OCI-LY7 (cell line): ENCODE results near the gene CBX8. TPM values are rescaled to one million over a fixed set of nuclear protein-coding genes. Genes with fewer than 3 reads are reported as not detected.

Experiments used
- BruUV-seq: library from RNA; stranded (reverse); fragments of 400-500 nt; replicated peaks from 2 replicates; lab custom pipeline; 2021; lab: Mats Ljungman, UMichigan
- CTCF ChIA-PET: fragments of 300-600 bp; sonication (Branson Sonifier 250); formaldehyde crosslinking; loops from one replicate; lab custom pipeline; 2022; ENCODE audit warnings: antibody characterized with exemption; ENCODE audit not compliant: unreplicated experiment; lab: Charles Lee
- POLR2A ChIA-PET: fragments of 300-600 bp; sonication (Branson Sonifier 250); formaldehyde crosslinking; loops from one replicate; lab custom pipeline; 2022; ENCODE audit warnings: antibody characterized with exemption; lab: Charles Lee
- DNase-seq: peaks from one replicate; pipeline ENCODE4 v3.0.0-alpha.2; 2015; ENCODE audit warnings: low spot score
- H2AFZ ChIP-seq: fragments of 200-600 bp; sonication (generic), shearing (Covaris generic); 2 replicates; pipeline ENCODE4 v1.6.1; 2014; ENCODE audit warnings: mild to moderate bottlenecking, antibody characterized with exemption, low read length, moderate library complexity
- H3K27ac ChIP-seq: fragments of 200-600 bp; sonication (generic); 2 replicates; pipeline ENCODE4 v1.5.1; 2014; ENCODE audit warnings: mixed run types, low read depth, mild to moderate bottlenecking, moderate library complexity, low read length, inconsistent platforms; ENCODE audit not compliant: poor library complexity, severe bottlenecking
- H3K36me3 ChIP-seq: fragments of 200-600 bp; sonication (generic); 2 replicates; pipeline ENCODE4 v1.6.1; 2014; ENCODE audit warnings: mild to moderate bottlenecking, antibody characterized with exemption, low read length, moderate library complexity, mixed read lengths; ENCODE audit not compliant: insufficient read depth
- H3K4me1 ChIP-seq: fragments of 200-600 bp; sonication (generic); 2 replicates; pipeline ENCODE4 v1.5.1; 2014; ENCODE audit warnings: mild to moderate bottlenecking, low read length; ENCODE audit not compliant: insufficient read depth, poor library complexity, severe bottlenecking
- H3K4me2 ChIP-seq: fragments of 200-600 bp; sonication (generic); 2 replicates; pipeline ENCODE4 v1.6.1; 2014; ENCODE audit warnings: mild to moderate bottlenecking, low read length
- H3K4me3 ChIP-seq: fragments of 200-600 bp; sonication (generic); 2 replicates; pipeline ENCODE4 v1.5.1; 2014; ENCODE audit warnings: mild to moderate bottlenecking, low read depth, low read length; ENCODE audit not compliant: poor library complexity, severe bottlenecking
- H3K79me2 ChIP-seq: fragments of 200-600 bp; sonication (generic); 2 replicates; pipeline ENCODE4 v1.6.1; 2016; ENCODE audit warnings: low read depth, mild to moderate bottlenecking, low read length, moderate library complexity, mixed read lengths; ENCODE audit not compliant: insufficient read depth
- H3K9me2 ChIP-seq: fragments of 200-600 bp; sonication (generic); 2 replicates; pipeline ENCODE4 v1.6.1; 2016; ENCODE audit warnings: mild to moderate bottlenecking, low read length, mixed read lengths; ENCODE audit not compliant: insufficient read depth
- H3K9me3 ChIP-seq: fragments of 200-600 bp; sonication (generic); 2 replicates; pipeline ENCODE4 v1.6.1; 2014; ENCODE audit warnings: mild to moderate bottlenecking, mixed run types, low read length, mixed read lengths
- H4K20me1 ChIP-seq: fragments of 200-600 bp; sonication (generic); 2 replicates; pipeline ENCODE4 v1.6.1; 2014; ENCODE audit warnings: mild to moderate bottlenecking, antibody characterized with exemption, low read length, moderate library complexity, mixed read lengths; ENCODE audit not compliant: insufficient read depth
- CTCF ChIP-seq: fragments of 200-600 bp; sonication (generic); conservative IDR thresholded peaks from 2 replicates; pipeline ENCODE4 v1.5.1; 2014; ENCODE audit warnings: mild to moderate bottlenecking, antibody characterized with exemption, low read length, moderate library complexity, mixed read lengths
- EZH2phosphoT487 ChIP-seq: fragments of 200-600 bp; sonication (generic); IDR thresholded peaks from 2 replicates; pipeline ENCODE4 v1.6.1; 2018; ENCODE audit warnings: low read depth, borderline replicate concordance, mild to moderate bottlenecking, mixed run types, antibody characterized with exemption, low read length, moderate library complexity, mixed read lengths
- intact Hi-C: fragments of 100-400 bp; cut with micrococcal nuclease; formaldehyde crosslinking; loops from one replicate; pipeline ENCODE4 v1.10.0; 2022; ENCODE audit not compliant: unreplicated experiment
- total RNA-seq, 2 experiments: library from RNA; depleted of rRNA in 1 of 2; stranded (reverse); fragments of >200 nt in 1 of 2; shearing (Covaris generic) in 1 of 2; gene quantifications; 2 replicates each; pipeline ENCODE4 v1.2.3, GENCODE V29; 2014 to 2022

CBX8 gene
- total RNA-seq, 2 experiments from 2014 or later = 7.5 to 16.3 TPM

- ChIA-PET POLR2A (interaction anchor here (0.6 to 1.0 kb wide), 3 partner anchors 8 to 21 kb away, joined by 3 to 4 read pairs (median 4); no protein-coding TSS in a partner anchor), CTCF (interaction anchor here (0.5 to 0.6 kb wide), 2 partner anchors 10 to 652 kb away, joined by 3 to 6 read pairs; partner anchors contain the start of gene CBX4)
- no peak overlapping the region for H2AFZ ChIP-seq
- H4K20me1 ChIP-seq = no peaks in the 10 kb centered on the region
- H3K9me3 ChIP-seq = no peaks in the 10 kb centered on the region
- peaks cover 19% of the 10 kb centered on the region for H3K4me1 ChIP-seq
- peaks cover 17% of the 10 kb centered on the region for H3K36me3 ChIP-seq
- H3K9me2 ChIP-seq = no peaks in the 10 kb centered on the region
- H3K4me3 ChIP-seq = no peak overlapping the region
- no peak overlapping the region for H3K27ac ChIP-seq
- no TSS peak for BruUV-seq
- no peak for DNase-seq
- peaks cover 7% of the 10 kb centered on the region; the same call in 1 of the 2 replicates for H3K79me2 ChIP-seq
- intact Hi-C loops = no loop called here
- H3K4me2 ChIP-seq = no peak overlapping the region
- TF ChIP-seq EZH2phosphoT487 (no peak), CTCF (no peak)
These were observed 32.1 kb upstream of the CBX8 start for GRCh38 chr17:79829004-79829403.

GRCh38 chr17:79826841-79827578 is 30.1 kb upstream of the CBX8 start:
- CTCF ChIA-PET = no interaction called here

More at GRCh38 chr17:79826841-79827578, 30.1 kb upstream of the CBX8 start:
- no peak for DNase-seq
- no TSS peak for BruUV-seq
- no peak overlapping the region for H3K27ac ChIP-seq
- H3K9me2 ChIP-seq = no peaks in the 10 kb centered on the region
- no peaks in the 10 kb centered on the region for H3K36me3 ChIP-seq
- no peak overlapping the region for H3K4me3 ChIP-seq
- no peaks in the 10 kb centered on the region for H3K9me3 ChIP-seq
- no peak overlapping the region for H3K4me2 ChIP-seq
- H2AFZ ChIP-seq = no peak overlapping the region
- no peaks in the 10 kb centered on the region for H3K79me2 ChIP-seq
- POLR2A ChIA-PET = no interaction called here
- intact Hi-C loops = no loop called here
- H4K20me1 ChIP-seq = no peaks in the 10 kb centered on the region
- H3K4me1 ChIP-seq = peaks cover 16% of the 10 kb centered on the region
- no peak for TF ChIP-seq EZH2phosphoT487
- TF ChIP-seq CTCF = no peak
